Astrocyte (in vitro differentiated cells and primary cell): ENCODE measurements around the gene ACOT11.

Experiments
- CTCF ChIP-seq: IDR thresholded peaks from 2 replicates; pipeline ENCODE4 v1.5.1; 2011; ENCODE audit warnings: low read depth, mild to moderate bottlenecking, inconsistent platforms, low read length, moderate library complexity; ENCODE audit not compliant: insufficient read depth
- EZH2 ChIP-seq: IDR thresholded peaks from 2 replicates; pipeline ENCODE4 v1.6.1; 2012; ENCODE audit warnings: mild to moderate bottlenecking, low read length, inconsistent platforms; ENCODE audit not compliant: insufficient read depth

DNA sequence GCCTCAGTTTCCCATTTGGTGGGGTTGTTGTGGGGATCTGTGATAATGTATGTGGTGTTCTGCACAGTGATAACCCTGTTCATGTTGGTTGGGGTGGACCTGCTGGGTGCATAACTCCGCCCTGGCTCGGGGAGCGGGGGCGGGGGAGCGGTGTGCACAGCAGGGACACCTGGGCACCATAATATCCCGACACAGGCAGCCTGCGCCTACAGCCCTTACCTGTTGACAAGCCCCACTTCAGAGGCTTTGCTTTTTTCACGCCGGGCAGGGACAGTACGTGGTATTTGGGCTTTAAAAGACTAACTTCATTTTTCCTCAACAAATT lies 48.0 kb upstream of the ACOT11 start:
- TF ChIP-seq CTCF (no peak), EZH2 (peak; percentile 0)
